ENCODE data around the gene PPP2R3B. TPM values are rescaled to one million over a fixed set of nuclear protein-coding genes. Genes with fewer than 3 reads are reported as not detected.

PPP2R3B gene
- total and polyA plus RNA-seq, 7 experiments from 2014 or later, result 7.3 to 53.5 (median 30.0) TPM

DNA sequence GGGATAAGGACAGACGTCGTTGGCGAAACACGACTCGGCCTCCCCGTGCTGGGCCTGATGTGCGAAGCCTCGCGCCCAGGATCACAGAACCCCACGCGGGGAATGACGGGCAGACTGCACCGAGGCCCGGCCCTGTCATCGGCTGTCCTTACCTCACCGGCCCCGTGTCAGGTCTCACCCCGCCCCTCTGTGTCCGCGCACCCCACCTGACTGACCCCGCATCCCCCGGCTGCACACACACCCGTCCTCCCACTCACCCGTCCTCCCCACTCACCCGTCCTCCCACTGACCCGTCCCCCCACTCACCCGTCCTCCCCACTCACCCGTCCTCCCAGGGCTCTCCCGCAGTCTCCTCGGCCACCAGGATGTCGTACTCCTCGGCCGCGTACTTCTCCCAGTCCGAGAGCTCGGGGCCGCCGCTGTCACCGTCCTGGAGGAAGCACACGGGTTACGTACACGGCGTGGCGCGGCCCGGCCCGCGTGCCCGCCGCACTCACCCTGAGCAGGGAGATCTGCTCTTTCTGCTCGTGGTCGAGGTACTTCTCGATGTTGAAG lies 48.3 kb downstream of the PPP2R3B start:
- Histone ChIP-seq H3K27me3 (ENCODE audit: control insufficient read depth in 2 of 2, insufficient read depth in 2 of 2, low read length in 2 of 2) (no peaks in the 10 kb centered on the region), H3K4me3 (ENCODE audit: low read length) (no peak overlapping the region), H3K36me3 (ENCODE audit: control insufficient read depth in 2 of 3, insufficient read depth in 3 of 3, low read length in 3 of 3) (peaks cover 0 to 48% (median 0%) of the 10 kb centered on the region in 3 experiments), H3K9me3 (ENCODE audit: control insufficient read depth in 2 of 3, low read length in 3 of 3) (no peaks in the 10 kb centered on the region), H3K4me1 (ENCODE audit: control insufficient read depth in 2 of 2, insufficient read depth in 2 of 2, low read length in 2 of 2) (no peaks in the 10 kb centered on the region), H3K27ac (ENCODE audit: low read depth, low read length) (no peak overlapping the region)
- Mint-ChIP-seq H3K36me3 (peaks cover 0 to 38% (median 18%) of the 10 kb centered on the region in 5 donors), H3K9me3 (peaks cover 0 to 2% (median 0%) of the 10 kb centered on the region in 11 donors), H3K4me1 (no peaks in the 10 kb centered on the region), H3K27me3 (no peaks in the 10 kb centered on the region), H3K4me3 (no peak overlapping the region), H3K27ac (peak overlapping the region in 1 of 9 donors; percentile 76)
- intact Hi-C loops (cut with micrococcal nuclease), result no loop called here
- ATAC-seq, result no peak
- ChIA-PET POLR2A (no interaction called here), CTCF (no interaction called here)
- no peak for DNase-seq

DNA sequence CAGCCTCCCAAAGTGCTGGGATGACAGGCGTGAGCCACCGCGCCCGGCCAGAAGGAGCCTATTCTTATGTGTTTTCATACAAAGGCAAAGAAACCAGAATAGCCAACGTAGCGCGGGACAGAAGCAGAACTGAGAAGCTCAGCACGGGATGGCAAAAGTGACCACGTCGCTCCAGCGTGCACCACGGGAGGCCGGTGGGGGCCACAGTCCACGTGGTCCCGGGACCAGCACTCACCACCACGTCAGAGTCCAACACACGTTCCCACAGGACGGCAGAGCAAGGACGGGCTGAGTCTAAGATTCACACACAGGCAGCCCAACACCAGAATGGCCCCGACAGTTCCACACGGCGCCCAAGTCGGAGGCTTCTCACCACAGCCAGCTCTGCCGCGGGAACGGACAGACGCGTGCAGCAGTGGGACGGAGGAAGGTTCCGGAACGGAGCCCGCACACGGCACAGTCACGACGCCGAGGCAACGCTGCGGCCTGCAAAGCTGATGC lies 49.3 kb downstream of the PPP2R3B start:
- H3K27ac ChIP-seq (ENCODE audit: low read depth, low read length), result no peak overlapping the region
- intact Hi-C loops (cut with micrococcal nuclease), result no loop called here
- ChIA-PET CTCF (no interaction called here), POLR2A (no interaction called here)
- no peaks in the 10 kb centered on the region for H3K27me3 ChIP-seq (ENCODE audit: control insufficient read depth in 2 of 2, insufficient read depth in 2 of 2, low read length in 2 of 2)
- Mint-ChIP-seq H3K36me3 (peaks cover 0 to 38% (median 18%) of the 10 kb centered on the region in 5 donors), H3K4me3 (no peak overlapping the region), H3K27me3 (no peaks in the 10 kb centered on the region), H3K4me1 (no peaks in the 10 kb centered on the region), H3K9me3 (peaks cover 0 to 2% (median 0%) of the 10 kb centered on the region in 11 donors), H3K27ac (peak overlapping the region in 2 of 9 donors; percentile 23 to 34)
- DNase-seq (no peak), ATAC-seq (no peak)
- peaks cover 0 to 57% (median 0%) of the 10 kb centered on the region in 3 experiments for H3K36me3 ChIP-seq (ENCODE audit: control insufficient read depth in 2 of 3, insufficient read depth in 3 of 3, low read length in 3 of 3)
- no peak overlapping the region for H3K4me3 ChIP-seq (ENCODE audit: low read length)
- H3K4me1 ChIP-seq (ENCODE audit: control insufficient read depth in 2 of 2, insufficient read depth in 2 of 2, low read length in 2 of 2), result no peaks in the 10 kb centered on the region
- no peaks in the 10 kb centered on the region for H3K9me3 ChIP-seq (ENCODE audit: control insufficient read depth in 2 of 3, low read length in 3 of 3)

GRCh38 chrX:336227-336626 lies 50.5 kb downstream of the PPP2R3B start:
- H3K4me1 ChIP-seq (ENCODE audit: control insufficient read depth in 2 of 2, insufficient read depth in 2 of 2, low read length in 2 of 2), result peaks cover 0 to 6% of the 10 kb centered on the region in 2 donors

GRCh38 chrX:335758-336155 lies 51.0 kb downstream of the PPP2R3B start:
- H3K4me3 ChIP-seq (ENCODE audit: low read length), result no peak overlapping the region
- no peaks in the 10 kb centered on the region for H3K9me3 ChIP-seq (ENCODE audit: control insufficient read depth in 2 of 3, low read length in 3 of 3)
- no peak overlapping the region for H3K4me3 Mint-ChIP-seq
- H3K4me1 ChIP-seq (ENCODE audit: control insufficient read depth in 2 of 2, insufficient read depth in 2 of 2, low read length in 2 of 2), result peaks cover 0 to 11% of the 10 kb centered on the region in 2 donors
- H3K27me3 ChIP-seq (ENCODE audit: control insufficient read depth in 2 of 2, insufficient read depth in 2 of 2, low read length in 2 of 2), result no peaks in the 10 kb centered on the region
- peaks cover 0 to 4% (median 0%) of the 10 kb centered on the region in 5 donors for H3K27me3 Mint-ChIP-seq
- DNase-seq (no peak), ATAC-seq (no peak)
- intact Hi-C loops (cut with micrococcal nuclease), result no loop called here
- ChIA-PET POLR2A (no interaction called here), CTCF (no interaction called here)
- H3K27ac Mint-ChIP-seq, result peak overlapping the region in 1 of 9 donors; percentile 20
- peaks cover 0 to 3% (median 0%) of the 10 kb centered on the region in 7 donors for H3K4me1 Mint-ChIP-seq
- peaks cover 0 to 28% (median 18%) of the 10 kb centered on the region in 5 donors for H3K36me3 Mint-ChIP-seq
- H3K9me3 Mint-ChIP-seq, result no peaks in the 10 kb centered on the region
- peaks cover 0 to 50% (median 0%) of the 10 kb centered on the region in 3 experiments for H3K36me3 ChIP-seq (ENCODE audit: control insufficient read depth in 2 of 3, insufficient read depth in 3 of 3, low read length in 3 of 3)
- no peak overlapping the region for H3K27ac ChIP-seq (ENCODE audit: low read depth, low read length)

More at GRCh38 chrX:336227-336626, 50.5 kb downstream of the PPP2R3B start:
- no peaks in the 10 kb centered on the region for H3K9me3 ChIP-seq (ENCODE audit: control insufficient read depth in 2 of 3, low read length in 3 of 3)
- DNase-seq, result no peak
- Mint-ChIP-seq H3K36me3 (peaks cover 0 to 30% (median 18%) of the 10 kb centered on the region in 5 donors), H3K4me1 (peaks cover 0 to 3% (median 0%) of the 10 kb centered on the region in 7 donors), H3K4me3 (no peak overlapping the region), H3K27me3 (peaks cover 0 to 4% (median 0%) of the 10 kb centered on the region in 5 donors), H3K9me3 (no peaks in the 10 kb centered on the region), H3K27ac (peak overlapping the region in 3 of 9 donors; percentile 20 to 37 (median 24))
- ATAC-seq, result no peak
- no peaks in the 10 kb centered on the region for H3K27me3 ChIP-seq (ENCODE audit: control insufficient read depth in 2 of 2, insufficient read depth in 2 of 2, low read length in 2 of 2)
- peaks cover 0 to 50% (median 0%) of the 10 kb centered on the region in 3 experiments for H3K36me3 ChIP-seq (ENCODE audit: control insufficient read depth in 2 of 3, insufficient read depth in 3 of 3, low read length in 3 of 3)
- H3K4me3 ChIP-seq (ENCODE audit: low read length), result no peak overlapping the region
- ChIA-PET CTCF (no interaction called here), POLR2A (no interaction called here)
- intact Hi-C loops (cut with micrococcal nuclease), result no loop called here
- no peak overlapping the region for H3K27ac ChIP-seq (ENCODE audit: low read depth, low read length)

DNA sequence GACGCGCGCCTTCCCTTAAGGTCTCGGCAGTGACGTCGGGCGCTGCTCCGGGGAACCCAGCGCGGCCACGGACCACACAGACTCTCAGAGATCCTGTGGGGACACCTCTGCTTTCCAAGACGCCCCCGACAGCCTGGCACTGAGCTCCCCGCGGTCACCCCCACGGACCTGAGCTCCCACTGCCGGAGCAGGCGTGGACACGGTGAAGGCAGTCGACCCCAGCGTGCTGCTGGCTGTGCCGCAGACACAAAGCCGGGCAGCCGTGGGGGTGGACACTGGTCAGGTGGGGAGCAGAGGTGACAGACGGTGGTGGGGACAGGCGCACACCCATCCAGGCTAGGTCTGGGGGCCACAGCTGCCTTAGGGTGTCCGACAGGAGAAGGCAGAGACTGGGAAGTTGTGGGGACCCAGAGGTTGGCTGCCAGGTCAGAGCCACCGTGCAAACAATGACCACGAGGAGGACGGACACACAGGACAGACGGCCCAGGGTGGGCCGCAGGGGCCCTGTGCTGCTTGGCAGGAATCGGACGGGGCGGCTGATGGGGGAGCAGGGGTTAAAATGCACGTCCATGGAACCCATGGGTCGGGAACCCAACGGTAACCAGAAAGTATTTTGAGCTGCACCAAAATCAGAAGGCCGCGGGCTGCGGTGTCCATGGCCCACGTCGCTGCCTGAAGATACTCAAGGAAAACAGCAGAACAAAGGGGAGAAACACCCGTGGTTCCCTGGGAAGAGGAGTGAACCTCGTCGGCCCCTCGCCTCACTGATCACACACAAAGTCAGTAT lies 51.5 kb downstream of the PPP2R3B start:
- Mint-ChIP-seq H3K4me1 (peaks cover 0 to 3% (median 0%) of the 10 kb centered on the region in 7 donors), H3K4me3 (no peak overlapping the region), H3K27ac (peak overlapping the region in 1 of 9 donors; percentile 20), H3K27me3 (peaks cover 0 to 4% (median 0%) of the 10 kb centered on the region in 5 donors), H3K36me3 (peaks cover 0 to 26% (median 18%) of the 10 kb centered on the region in 5 donors), H3K9me3 (no peaks in the 10 kb centered on the region)
- Histone ChIP-seq H3K4me1 (ENCODE audit: control insufficient read depth in 2 of 2, insufficient read depth in 2 of 2, low read length in 2 of 2) (peaks cover 0 to 11% of the 10 kb centered on the region in 2 donors), H3K36me3 (ENCODE audit: control insufficient read depth in 2 of 3, insufficient read depth in 3 of 3, low read length in 3 of 3) (peaks cover 0 to 50% (median 0%) of the 10 kb centered on the region in 3 experiments), H3K27ac (ENCODE audit: low read depth, low read length) (no peak overlapping the region), H3K27me3 (ENCODE audit: control insufficient read depth in 2 of 2, insufficient read depth in 2 of 2, low read length in 2 of 2) (no peaks in the 10 kb centered on the region), H3K9me3 (ENCODE audit: control insufficient read depth in 2 of 3, low read length in 3 of 3) (no peaks in the 10 kb centered on the region), H3K4me3 (ENCODE audit: low read length) (no peak overlapping the region)
- intact Hi-C loops (cut with micrococcal nuclease), result no loop called here
- CTCF ChIA-PET, result no interaction called here
- POLR2A ChIA-PET, result no interaction called here
- ATAC-seq (no peak), DNase-seq (no peak)

- H3K27ac ChIP-seq (ENCODE audit: low read depth, low read length), result no peak overlapping the region
- no peak overlapping the region for H3K4me3 Mint-ChIP-seq
- no peaks in the 10 kb centered on the region for H3K27me3 ChIP-seq (ENCODE audit: control insufficient read depth in 2 of 2, insufficient read depth in 2 of 2, low read length in 2 of 2)
- peaks cover 0 to 50% (median 0%) of the 10 kb centered on the region in 3 experiments for H3K36me3 ChIP-seq (ENCODE audit: control insufficient read depth in 2 of 3, insufficient read depth in 3 of 3, low read length in 3 of 3)
- peaks cover 0 to 4% (median 0%) of the 10 kb centered on the region in 7 donors for H3K4me1 Mint-ChIP-seq
- H3K4me1 ChIP-seq (ENCODE audit: control insufficient read depth in 2 of 2, insufficient read depth in 2 of 2, low read length in 2 of 2), result peaks cover 0 to 11% of the 10 kb centered on the region in 2 donors
- intact Hi-C loops (cut with micrococcal nuclease), result no loop called here
- ChIA-PET CTCF (no interaction called here), POLR2A (no interaction called here)
- H3K27ac Mint-ChIP-seq, result no peak overlapping the region
- ATAC-seq (no peak), DNase-seq (no peak)
- no peaks in the 10 kb centered on the region for H3K9me3 ChIP-seq (ENCODE audit: control insufficient read depth in 2 of 3, low read length in 3 of 3)
- H3K4me3 ChIP-seq (ENCODE audit: low read length), result no peak overlapping the region
- H3K9me3 Mint-ChIP-seq, result no peaks in the 10 kb centered on the region
- H3K27me3 Mint-ChIP-seq, result peaks cover 0 to 4% (median 0%) of the 10 kb centered on the region in 5 donors
- H3K36me3 Mint-ChIP-seq, result peaks cover 0 to 26% (median 18%) of the 10 kb centered on the region in 5 donors
Measured at GRCh38 chrX:334331-334891, 52.3 kb downstream of the PPP2R3B start.

All from naive thymus-derived CD4-positive, alpha-beta T cell (primary cell).